Stomach (tissue), 19 donors: Measurements from ENCODE around the gene PHKB. TPM values are rescaled to one million over a fixed set of nuclear protein-coding genes. Genes with fewer than 3 reads are reported as not detected.

Experiments
- DNase-seq, 2 donors: peaks; one replicate each; pipeline versions ENCODE4 v3.0.0 to v3.0.0-alpha.2; 2013 to 2019
- H3K27ac ChIP-seq, 5 donors: fragments of 200-600 bp in 4 of 5; sonication (generic) in 4 of 5; one replicate each; pipeline ENCODE4 v1.5.1; 2013 to 2019; ENCODE audit warnings: mild to moderate bottlenecking in 1 of 5, moderate library complexity in 1 of 5
- H3K27me3 ChIP-seq, 3 donors: fragments of 200-600 bp; sonication (generic); one replicate each; pipeline ENCODE4 v1.5.1; 2017 to 2019; ENCODE audit warnings: mixed run types in 1 of 3
- H3K36me3 ChIP-seq, 4 donors: fragments of 200-600 bp; sonication (generic); 1 replicate in 3 of 4; 2 replicates in 1 of 4; pipeline ENCODE4 v1.5.1; 2016 to 2019
- H3K4me1 ChIP-seq, 4 donors: fragments of 200-600 bp; sonication (generic); one replicate each; pipeline ENCODE4 v1.5.1; 2016 to 2019
- H3K4me3 ChIP-seq, 4 donors: fragments of 200-600 bp; sonication (generic) in 3 of 4; one replicate each; pipeline ENCODE4 v1.5.1; 2016 to 2019; ENCODE audit warnings: mild to moderate bottlenecking in 1 of 4
- H3K9me3 ChIP-seq, 4 donors: fragments of 200-600 bp; sonication (generic); one replicate each; pipeline ENCODE4 v1.5.1; 2016 to 2019
- CTCF ChIP-seq, 7 experiments: fragments of 450-650 bp in 4 of 7; fragments of 200-600 bp in 3 of 7; sonication (generic) in 3 of 7; IDR thresholded peaks; one replicate each; pipeline ENCODE4 v1.5.1; 2016 to 2019; ENCODE audit warnings: antibody characterized with exemption in 7 of 7, control low read depth in 2 of 7, mild to moderate bottlenecking in 1 of 7
- EP300 ChIP-seq: sonication (generic); formaldehyde crosslinking; IDR thresholded peaks from one replicate; pipeline ENCODE4 v1.6.1; 2017; ENCODE audit warnings: antibody characterized with exemption
- POLR2A ChIP-seq, 4 donors: fragments of 450-650 bp; IDR thresholded peaks; one replicate each; pipeline ENCODE4 v1.6.1; 2016; ENCODE audit warnings: antibody characterized with exemption in 4 of 4, control low read depth in 2 of 4, mild to moderate bottlenecking in 1 of 4, moderate library complexity in 1 of 4
- POLR2AphosphoS5 ChIP-seq, 3 donors: sonication (generic); formaldehyde crosslinking; IDR thresholded peaks; one replicate each; pipeline ENCODE4 v1.6.1; 2016; ENCODE audit warnings: antibody characterized with exemption in 3 of 3
- WGBS, 5 donors: extraction: QIAGEN DNeasy Blood & Tissue Kit in 3 of 5; methylation state at CpG; one replicate each; pipeline versions ENCODE4 v1.1.5 to v1.1.7; 2013 to 2018; 5-methylcytosine and 5-hydroxymethylcytosine counted together
- intact Hi-C: fragments of 100-400 bp; cut with DNase I; formaldehyde crosslinking; loops from one replicate; pipeline ENCODE4 v1.15.1; 2023; ENCODE audit warnings: low total_unique reads
- long read RNA-seq, 10 donors: transcript quantifications; one replicate each; lab custom pipeline, GENCODE V29; 2026
- polyA plus RNA-seq, 3 donors: library from polyadenylated mRNA; stranded (reverse); fragments of 200-250 nt; gene quantifications; one replicate each; pipeline ENCODE4 v1.2.3, GENCODE V29; 2013
- total RNA-seq, 5 donors: library from RNA; depleted of rRNA; stranded (reverse); fragments of >200 nt; gene quantifications; one replicate each; pipeline versions ENCODE4 v1.1.0 to v1.2.3, GENCODE V29; 2014 to 2016
- donor health status: healthy with polysubstance abuse.
- donor health status: Bipolar disorder and iron deficiency.
- donor health status: healthy.

The PHKB gene
- total RNA-seq (100 to 1,000 TPM in 1 of 5 donors, 10 to 100 TPM in 4; 46.1 to 163 (median 74.1) TPM), polyA plus RNA-seq (10 to 100 TPM; 17.5 to 25.0 (median 22.1) TPM)
- long read RNA-seq, donor 1 = 0 reads
- long read RNA-seq, donor 2 = 0 reads
- long read RNA-seq, donor 3, partial matches to known transcripts = 21 of 23 reads
- long read RNA-seq, donor 3, other reads (novel, unspliced or antisense) = 0 of 23 reads
- long read RNA-seq, donor 4 = 0 reads
- long read RNA-seq, donor 5, partial matches to known transcripts = 11 of 13 reads
- long read RNA-seq, donor 5, other reads (novel, unspliced or antisense) = 0 of 13 reads
- long read RNA-seq, donor 6, partial matches to known transcripts = 0 of 2 reads
- long read RNA-seq, donor 6, other reads (novel, unspliced or antisense) = 0 of 2 reads
- long read RNA-seq, donor 7, partial matches to known transcripts = 13 of 13 reads
- long read RNA-seq, donor 7, other reads (novel, unspliced or antisense) = 0 of 13 reads
- long read RNA-seq, donor 8 = 0 reads
- long read RNA-seq, donor 9 = 0 reads
- long read RNA-seq, donor 10, partial matches to known transcripts = 10 of 10 reads
- long read RNA-seq, donor 10, other reads (novel, unspliced or antisense) = 0 of 10 reads

GRCh38 chr16:47460711-47461597, at the start of gene PHKB, which contains the start of gene ITFG1:
PHKB (plus strand) TSS chr16:47461331; CDS start chr16:47461351, 20 bp downstream.
ITFG1 (minus strand) TSS chr16:47461063; CDS start chr16:47461045, 18 bp downstream.
- 0% methylated on average over 2 to 82 of the region's 82 CpGs for WGBS, 5 donors
- peaks cover 25 to 70% (median 53%) of the 10 kb centered on the region in 4 donors for H3K4me1 ChIP-seq
- H3K4me3 ChIP-seq = peak within 1 kb of the TSS; percentile 83 to 96 (median 88)
- H3K9me3 ChIP-seq = no peaks in the 10 kb centered on the region
- H3K36me3 ChIP-seq = peaks cover 0 to 32% (median 19%) of the 10 kb centered on the region in 4 donors
- TF ChIP-seq CTCF (IDR thresholded peaks at IDR 0.05) (peak in 1 of 7 experiments; percentile 13), EP300 (no peak), POLR2A (IDR thresholded peaks at IDR 0.05) (peak in 1 of 4 donors; percentile 29), POLR2AphosphoS5 (IDR thresholded peaks at IDR 0.05) (peak; percentile 54 to 89 (median 74))
- intact Hi-C loops = no loop called here
- H3K27ac ChIP-seq = peak within 1 kb of the TSS; percentile 97 to 100 (median 98)
- H3K27me3 ChIP-seq = no peaks in the 10 kb centered on the region
- peak; percentile 91 to 97 for DNase-seq

GRCh38 chr16:47413041-47413440, 48.1 kb upstream of the PHKB start:
- intact Hi-C loops = no loop called here
- Histone ChIP-seq H3K4me1 (no peaks in the 10 kb centered on the region), H3K27ac (no peak overlapping the region), H3K36me3 (peaks cover 0 to 15% (median 5%) of the 10 kb centered on the region in 4 donors), H3K4me3 (no peak overlapping the region), H3K9me3 (no peaks in the 10 kb centered on the region), H3K27me3 (no peaks in the 10 kb centered on the region)
- WGBS, 5 donors = 67 to 96% (median 91%) methylated on average over 1 of the region's 1 CpG
- TF ChIP-seq CTCF (IDR thresholded peaks at IDR 0.05) (no peak), POLR2A (IDR thresholded peaks at IDR 0.05) (no peak), EP300 (no peak), POLR2AphosphoS5 (IDR thresholded peaks at IDR 0.05) (no peak)
- DNase-seq = no peak

GRCh38 chr16:47416869-47417268, 44.3 kb upstream of the PHKB start:
- Histone ChIP-seq H3K4me3 (no peak overlapping the region), H3K4me1 (no peaks in the 10 kb centered on the region), H3K36me3 (peaks cover 0 to 12% (median 11%) of the 10 kb centered on the region in 4 donors), H3K9me3 (no peaks in the 10 kb centered on the region), H3K27ac (no peak overlapping the region), H3K27me3 (no peaks in the 10 kb centered on the region)
- WGBS, 5 donors = 93 to 100% (median 97%) methylated on average over 1 of the region's 1 CpG
- intact Hi-C loops = no loop called here
- DNase-seq = no peak
- TF ChIP-seq POLR2AphosphoS5 (IDR thresholded peaks at IDR 0.05) (no peak), EP300 (no peak), CTCF (IDR thresholded peaks at IDR 0.05) (no peak), POLR2A (IDR thresholded peaks at IDR 0.05) (no peak)

GRCh38 chr16:47424846-47425245, 36.3 kb upstream of the PHKB start:
- no peaks in the 10 kb centered on the region for H3K27me3 ChIP-seq
- no peak overlapping the region for H3K4me3 ChIP-seq
- intact Hi-C loops = no loop called here
- no peaks in the 10 kb centered on the region for H3K9me3 ChIP-seq
- H3K36me3 ChIP-seq = peaks cover 24 to 56% (median 43%) of the 10 kb centered on the region in 4 donors
- 86 to 94% (median 90%) methylated on average over 7 to 13 of the region's 13 CpGs for WGBS, 5 donors
- no peaks in the 10 kb centered on the region for H3K4me1 ChIP-seq
- no peak for TF ChIP-seq EP300
- H3K27ac ChIP-seq = no peak overlapping the region
- DNase-seq = no peak
